GM18870 (cell line): ENCODE data around the gene ITGB5.

Experiments
- ATAC-seq: cut with Tn5 transposase; IDR thresholded peaks from one replicate; pipeline ENCODE4 v1.9.1; 2021; ENCODE audit warnings: moderate library complexity; ENCODE audit not compliant: unreplicated experiment

ITGB5 gene

GRCh38 chr3:124867511-124867910 is 19.7 kb downstream of the ITGB5 start:
- ATAC-seq, result no peak

DNA sequence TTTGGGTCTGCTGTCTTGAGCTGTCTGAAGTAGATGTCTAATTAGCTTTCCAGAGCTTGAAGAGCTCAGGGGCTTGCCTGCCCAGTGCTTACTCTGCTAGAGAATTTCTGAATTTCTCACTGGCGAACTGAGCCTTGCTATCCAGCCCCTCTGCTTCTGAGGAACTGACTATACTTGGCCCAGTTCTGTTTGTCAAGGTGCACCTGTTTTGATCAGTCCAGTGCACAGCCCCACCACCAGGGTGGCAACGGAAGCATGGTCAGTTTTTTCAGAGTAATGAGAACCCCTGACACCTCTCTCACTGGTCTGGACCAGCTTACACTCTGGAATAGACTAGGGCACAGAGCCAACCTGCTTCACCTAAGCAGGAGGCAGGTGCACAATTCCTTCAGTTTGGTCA is 25.2 kb downstream of the ITGB5 start:
- no peak for ATAC-seq

GRCh38 chr3:124861041-124861440 is 26.1 kb downstream of the ITGB5 start:
- no peak for ATAC-seq

GRCh38 chr3:124860599-124860998 is 26.6 kb downstream of the ITGB5 start:
- ATAC-seq, result no peak

- ATAC-seq, result no peak
Observed at GRCh38 chr3:124859025-124859424, 28.1 kb downstream of the ITGB5 start.

- ATAC-seq, result no peak
Observed at GRCh38 chr3:124858275-124858674, 28.9 kb downstream of the ITGB5 start.

DNA sequence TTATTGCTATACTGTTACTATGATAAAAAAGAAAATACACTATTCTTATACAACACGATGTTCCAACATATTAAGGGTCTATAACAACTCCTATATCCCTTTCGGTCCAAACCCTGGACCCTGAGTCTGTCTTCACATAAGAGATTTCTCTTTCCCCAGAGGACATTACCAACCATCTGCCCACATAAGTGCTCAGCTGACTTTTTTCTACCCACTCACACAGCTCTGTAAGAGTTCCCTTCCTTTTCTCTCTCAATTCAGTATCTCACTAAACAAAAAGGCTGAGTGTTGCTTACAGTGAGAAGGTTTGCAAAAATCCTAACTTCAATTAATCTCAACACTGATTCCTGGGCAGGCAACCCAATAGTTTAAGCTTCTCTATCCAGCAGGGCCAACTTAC is 30.5 kb downstream of the ITGB5 start:
- no peak for ATAC-seq

- ATAC-seq, result no peak
Observed at GRCh38 chr3:124854009-124854408, 33.2 kb downstream of the ITGB5 start.

GRCh38 chr3:124853446-124853845 is 33.7 kb downstream of the ITGB5 start:
- no peak for ATAC-seq

GRCh38 chr3:124851905-124852304 is 35.3 kb downstream of the ITGB5 start:
- no peak for ATAC-seq

DNA sequence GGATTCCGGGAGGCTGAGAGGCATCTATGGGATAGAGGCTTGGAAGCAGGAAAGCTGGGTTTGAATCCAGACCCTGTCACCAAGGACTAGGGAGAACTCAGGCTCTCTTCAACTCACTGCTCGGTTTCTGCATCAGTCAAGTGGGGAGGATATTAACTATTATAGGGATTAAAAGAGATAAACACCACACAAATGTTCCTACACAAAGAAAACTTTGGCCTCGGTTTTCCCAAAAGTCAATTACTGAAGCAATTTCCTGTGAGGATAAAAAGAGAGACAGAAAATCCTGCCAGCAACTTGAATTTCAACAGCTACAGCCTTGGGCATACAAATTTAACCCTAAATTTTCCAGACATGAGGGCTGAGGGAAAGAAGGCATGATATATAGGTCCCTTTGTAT is 36.0 kb downstream of the ITGB5 start:
- ATAC-seq, result no peak

DNA sequence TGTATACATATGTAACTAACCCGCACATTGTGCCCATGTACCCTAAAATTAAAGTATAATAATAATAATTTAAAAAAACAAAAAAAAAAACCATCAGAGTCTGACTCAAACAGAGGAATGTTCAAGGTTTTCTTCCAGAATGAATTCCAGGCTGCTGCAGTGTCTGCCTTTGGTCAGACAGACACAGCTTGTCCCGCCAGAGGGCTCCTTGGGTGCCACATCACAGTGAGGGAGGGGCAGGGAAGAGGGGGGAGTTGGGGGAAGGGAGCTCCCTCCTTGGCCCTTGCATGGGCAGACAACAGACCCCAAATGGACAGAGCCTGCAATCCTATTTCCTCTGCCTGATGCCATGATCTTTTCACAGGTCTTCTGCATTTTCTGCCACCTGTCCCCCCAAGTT is 36.5 kb downstream of the ITGB5 start:
- no peak for ATAC-seq

DNA sequence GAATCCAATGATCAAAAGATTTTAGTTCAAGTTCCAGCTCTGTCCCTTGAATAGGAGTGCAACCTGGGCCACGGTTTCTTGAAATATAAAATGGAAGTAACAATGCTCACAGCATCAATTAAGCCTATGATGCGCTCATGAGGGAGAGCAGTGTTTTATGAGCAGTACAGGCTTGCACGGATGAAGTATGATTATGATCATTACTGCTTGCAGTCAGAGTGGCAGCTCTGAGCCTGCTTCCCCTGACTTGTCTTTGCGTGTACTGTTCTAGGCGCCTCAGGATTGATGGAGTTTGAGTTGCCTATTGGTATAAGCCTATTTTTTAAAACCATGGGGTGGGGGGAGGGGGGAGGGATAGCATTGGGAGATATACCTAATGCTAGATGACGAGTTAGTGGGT is 37.0 kb downstream of the ITGB5 start:
- ATAC-seq, result no peak

DNA sequence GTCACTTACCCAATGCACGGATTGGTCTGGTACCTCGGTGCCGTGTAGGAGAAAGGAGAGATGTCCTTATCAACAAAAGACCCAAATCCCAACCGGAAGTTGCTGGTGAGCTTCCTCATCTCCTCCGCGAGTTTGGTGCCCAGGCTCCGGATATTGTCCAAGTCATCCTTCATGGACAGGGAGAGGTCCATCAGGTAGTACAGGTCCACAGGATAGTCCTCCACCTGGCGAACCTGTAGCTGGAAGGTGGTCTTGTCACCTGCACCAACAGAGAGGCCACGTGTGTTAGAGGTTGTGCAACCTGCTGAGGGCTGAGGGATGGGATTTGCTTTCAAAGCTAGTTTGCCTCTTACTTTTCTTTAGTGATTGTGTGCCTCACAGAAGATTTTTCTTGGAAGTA is 38.9 kb downstream of the ITGB5 start:
- no peak for ATAC-seq

DNA sequence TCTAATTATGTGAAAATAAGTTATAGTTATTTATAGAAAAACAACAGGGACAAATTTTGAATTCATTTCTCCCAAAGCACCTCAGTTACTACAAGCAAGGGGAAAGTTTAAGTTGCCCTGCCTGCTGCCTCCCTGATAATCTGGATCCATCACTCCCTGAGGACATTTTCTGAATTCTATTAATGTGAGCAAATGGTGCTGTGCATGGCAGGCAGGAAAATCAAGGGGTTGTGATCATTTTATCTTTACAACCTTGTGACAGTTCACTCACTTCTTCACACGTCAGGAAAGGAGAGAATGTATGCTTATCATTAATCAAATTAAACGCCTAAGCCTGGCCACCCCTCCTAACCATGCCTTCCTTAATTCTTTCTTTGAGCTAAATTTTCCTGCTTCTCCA is 39.3 kb downstream of the ITGB5 start:
- no peak for ATAC-seq

DNA sequence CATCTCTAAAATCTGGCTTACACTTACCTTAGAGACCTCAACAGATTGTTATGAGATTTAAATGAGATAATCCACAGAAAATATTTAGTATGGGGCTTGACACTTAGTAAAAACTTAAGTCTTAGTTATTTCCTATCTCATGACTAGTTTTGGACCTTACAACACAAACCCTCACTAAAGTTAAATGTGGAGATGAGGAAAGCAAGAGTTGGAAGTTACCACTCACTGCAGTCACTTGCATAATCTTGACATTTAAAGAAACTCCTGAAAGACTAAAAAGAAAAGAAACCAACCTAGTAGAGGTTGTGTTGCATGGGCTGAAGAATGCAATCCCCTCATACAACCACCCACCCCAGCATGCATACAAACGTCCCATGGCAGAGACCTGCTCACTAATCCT is 40.1 kb downstream of the ITGB5 start:
- ATAC-seq, result no peak

GRCh38 chr3:124846189-124846588 is 41.0 kb downstream of the ITGB5 start:
- ATAC-seq, result no peak

DNA sequence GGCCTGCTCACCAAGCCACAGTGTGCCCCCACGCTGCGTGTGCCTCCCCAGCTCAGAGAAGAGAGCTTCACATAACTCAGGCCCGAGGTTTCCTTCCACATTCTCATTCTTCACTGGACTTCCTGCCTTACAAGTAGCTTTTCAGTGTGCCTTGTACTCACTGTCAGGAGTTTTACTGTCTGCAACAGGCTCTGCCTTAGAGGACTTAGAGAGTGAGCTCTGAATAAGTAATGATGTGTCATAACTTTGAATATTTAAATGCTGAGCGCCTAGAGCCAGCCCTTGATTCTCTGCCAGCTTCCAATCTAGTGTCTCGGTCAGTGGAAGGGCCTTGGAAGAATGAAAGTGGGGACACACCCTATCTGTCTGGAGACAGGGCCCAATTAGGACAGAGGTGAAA is 41.8 kb downstream of the ITGB5 start:
- ATAC-seq, result no peak

DNA sequence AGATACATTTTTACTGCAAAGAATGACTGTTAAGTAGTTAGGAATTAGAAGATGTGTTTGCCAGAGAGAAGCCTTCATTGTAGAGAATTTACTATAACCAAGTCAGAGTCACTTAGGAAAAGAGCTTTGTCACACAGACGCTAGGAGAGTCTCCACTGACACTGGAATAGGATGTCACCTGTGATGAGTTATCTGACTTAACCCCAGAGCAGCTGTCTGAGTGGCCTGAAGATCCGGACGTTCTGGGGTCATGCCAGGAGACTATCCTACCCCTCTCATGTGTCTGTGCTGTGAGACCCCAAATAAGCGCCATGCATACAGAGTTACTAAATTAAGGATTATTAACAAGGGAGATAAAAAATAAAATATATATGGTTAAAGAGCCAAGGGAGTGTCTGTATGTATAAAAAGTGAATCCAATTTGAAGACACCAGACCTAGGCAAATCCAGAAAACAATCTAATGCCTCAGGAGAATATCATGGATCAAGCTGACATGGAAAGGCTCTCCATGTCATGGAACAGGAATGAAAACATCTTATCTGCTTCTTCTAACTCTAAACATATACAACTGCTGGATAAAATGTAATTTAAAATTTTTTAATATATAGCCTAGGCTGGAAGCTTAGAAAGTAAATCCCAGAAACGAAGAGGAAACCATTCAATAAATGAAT is 43.5 kb downstream of the ITGB5 start:
- ATAC-seq, result no peak

DNA sequence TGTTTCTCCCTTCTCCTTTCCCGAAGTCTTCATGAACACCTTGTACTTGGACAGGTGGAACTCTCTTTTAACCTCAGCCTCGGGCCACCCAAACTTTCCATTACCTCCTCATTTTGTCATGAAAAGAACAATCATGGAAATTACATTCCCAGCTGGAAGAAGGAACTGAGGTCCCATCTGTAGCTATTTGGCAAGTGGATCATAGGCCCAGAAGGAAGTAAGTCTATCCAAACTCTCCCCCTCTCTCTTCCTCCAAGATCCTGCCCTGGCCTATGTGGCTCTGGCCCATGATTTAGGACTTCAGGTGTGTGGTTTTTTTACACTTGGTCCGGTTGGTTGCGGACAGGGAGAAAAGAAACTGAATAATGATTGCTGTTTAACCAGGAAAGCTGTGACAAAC is 44.1 kb downstream of the ITGB5 start:
- ATAC-seq, result no peak

- no peak for ATAC-seq
Observed at GRCh38 chr3:124841517-124841916, 45.6 kb downstream of the ITGB5 start.

DNA sequence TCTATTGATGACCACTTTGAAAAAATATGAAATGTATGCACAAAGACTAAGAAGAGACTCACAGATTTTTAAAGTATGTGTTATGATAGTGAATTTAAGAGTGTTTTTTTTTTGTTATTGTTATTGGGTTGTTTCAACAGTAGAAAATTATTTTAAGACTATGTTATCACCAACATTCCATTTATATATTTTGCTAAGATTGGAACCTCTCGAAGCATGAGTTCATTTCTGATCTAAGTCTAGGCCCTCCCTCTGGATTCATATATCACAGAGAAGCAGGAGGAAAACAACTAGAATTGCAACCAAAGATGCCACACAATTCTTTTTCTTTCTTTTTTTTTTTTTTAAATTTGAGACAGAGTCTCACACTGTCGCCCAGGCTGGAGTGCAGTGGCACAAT is 46.8 kb downstream of the ITGB5 start:
- ATAC-seq, result no peak

DNA sequence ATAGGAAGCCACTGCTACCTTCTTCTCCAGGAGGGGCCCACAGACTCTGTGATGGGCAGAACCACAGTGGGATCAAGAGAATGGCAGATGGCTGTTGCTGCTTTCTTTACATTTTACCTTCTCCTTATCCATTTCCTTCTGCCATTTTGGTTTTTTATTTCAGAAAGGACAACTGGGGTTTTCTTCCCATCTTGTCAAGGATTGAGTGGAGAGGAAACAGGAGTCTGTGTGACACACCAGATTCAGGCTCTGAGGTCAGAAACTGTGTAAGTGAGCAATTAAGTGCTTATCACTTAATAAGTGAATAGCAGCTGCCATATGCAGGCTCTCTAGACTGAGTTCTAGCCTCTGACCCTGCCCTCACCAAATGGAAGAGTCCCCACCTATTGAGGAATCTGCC is 47.3 kb downstream of the ITGB5 start:
- ATAC-seq, result no peak

DNA sequence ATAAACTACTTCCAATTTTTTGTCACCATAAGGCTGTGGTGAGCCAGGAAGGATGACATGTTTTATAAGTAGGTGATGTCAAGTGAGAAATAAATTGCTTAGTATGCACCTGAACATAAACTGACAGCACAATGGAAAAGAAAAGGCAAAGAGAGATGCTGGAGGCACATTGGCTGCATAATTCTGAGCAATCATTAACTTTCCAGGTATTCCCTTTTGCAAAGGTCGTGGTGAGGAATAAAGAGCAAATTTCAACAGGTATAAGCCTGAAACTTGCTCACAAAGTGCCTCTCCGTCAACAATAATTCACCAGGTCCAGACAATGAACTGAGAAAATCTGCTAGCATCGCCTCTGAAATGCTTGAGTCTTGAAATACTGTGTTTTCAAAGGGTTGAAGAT is 48.2 kb downstream of the ITGB5 start:
- no peak for ATAC-seq
